Measurements from ENCODE around the gene WDFY4. TPM values are rescaled to one million over a fixed set of nuclear protein-coding genes. Genes with fewer than 3 reads are reported as not detected.

The WDFY4 gene
- total RNA-seq, 1 experiment from 2014 or later, result 0.23 TPM

DNA sequence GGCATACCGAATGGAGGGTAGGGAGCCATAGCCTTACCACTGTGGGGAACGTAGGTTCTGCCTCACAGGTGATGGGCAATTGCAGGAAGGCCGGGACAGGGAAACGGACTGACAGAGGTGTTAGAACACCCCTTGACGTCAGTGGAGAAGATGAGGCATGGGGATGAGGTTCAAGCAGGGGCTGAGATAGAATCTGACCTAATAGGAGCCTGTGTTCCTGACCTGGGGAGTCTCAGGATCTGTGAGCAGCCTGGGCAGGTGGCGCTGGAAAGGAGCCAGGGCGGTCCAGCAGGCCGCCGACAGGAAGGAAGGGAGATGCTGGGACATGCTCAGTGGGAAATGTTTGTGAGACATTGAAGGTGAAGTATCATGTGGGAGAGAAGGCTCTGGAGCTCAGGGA, 109.4 kb downstream of the WDFY4 start:
- DNase-seq (ENCODE audit: low read depth, low spot score) (no peak), ATAC-seq (no peak)
- CTCF ChIA-PET, result no interaction called here
- in situ Hi-C loops (cut with HindIII; ENCODE audit: low pct_unique_long_range_greater_than_20kb, low sequenced_read_pairs) (no loop called here), intact Hi-C loops (cut with micrococcal nuclease; ENCODE audit: unreplicated experiment) (no loop called here)
- Histone ChIP-seq H3K27me3 (ENCODE audit: control insufficient read depth, insufficient read depth, low read length) (peaks cover 27% of the 10 kb centered on the region), H3K36me3 (ENCODE audit: control insufficient read depth, insufficient read depth, low read length) (no peaks in the 10 kb centered on the region), H3K27ac (ENCODE audit: low read length) (no peak overlapping the region), H3K9me3 (ENCODE audit: control insufficient read depth, insufficient read depth, low read depth, low read length) (no peaks in the 10 kb centered on the region), H3K4me1 (ENCODE audit: control insufficient read depth, insufficient read depth, low read length) (no peaks in the 10 kb centered on the region), H3K4me3 (ENCODE audit: low read depth in 2 of 2, low read length in 2 of 2) (no peak overlapping the region)
- POLR2A ChIA-PET, result no interaction called here
- BruUV-seq (replicated peaks), result no TSS peak
- TF ChIP-seq, protein P1, sequence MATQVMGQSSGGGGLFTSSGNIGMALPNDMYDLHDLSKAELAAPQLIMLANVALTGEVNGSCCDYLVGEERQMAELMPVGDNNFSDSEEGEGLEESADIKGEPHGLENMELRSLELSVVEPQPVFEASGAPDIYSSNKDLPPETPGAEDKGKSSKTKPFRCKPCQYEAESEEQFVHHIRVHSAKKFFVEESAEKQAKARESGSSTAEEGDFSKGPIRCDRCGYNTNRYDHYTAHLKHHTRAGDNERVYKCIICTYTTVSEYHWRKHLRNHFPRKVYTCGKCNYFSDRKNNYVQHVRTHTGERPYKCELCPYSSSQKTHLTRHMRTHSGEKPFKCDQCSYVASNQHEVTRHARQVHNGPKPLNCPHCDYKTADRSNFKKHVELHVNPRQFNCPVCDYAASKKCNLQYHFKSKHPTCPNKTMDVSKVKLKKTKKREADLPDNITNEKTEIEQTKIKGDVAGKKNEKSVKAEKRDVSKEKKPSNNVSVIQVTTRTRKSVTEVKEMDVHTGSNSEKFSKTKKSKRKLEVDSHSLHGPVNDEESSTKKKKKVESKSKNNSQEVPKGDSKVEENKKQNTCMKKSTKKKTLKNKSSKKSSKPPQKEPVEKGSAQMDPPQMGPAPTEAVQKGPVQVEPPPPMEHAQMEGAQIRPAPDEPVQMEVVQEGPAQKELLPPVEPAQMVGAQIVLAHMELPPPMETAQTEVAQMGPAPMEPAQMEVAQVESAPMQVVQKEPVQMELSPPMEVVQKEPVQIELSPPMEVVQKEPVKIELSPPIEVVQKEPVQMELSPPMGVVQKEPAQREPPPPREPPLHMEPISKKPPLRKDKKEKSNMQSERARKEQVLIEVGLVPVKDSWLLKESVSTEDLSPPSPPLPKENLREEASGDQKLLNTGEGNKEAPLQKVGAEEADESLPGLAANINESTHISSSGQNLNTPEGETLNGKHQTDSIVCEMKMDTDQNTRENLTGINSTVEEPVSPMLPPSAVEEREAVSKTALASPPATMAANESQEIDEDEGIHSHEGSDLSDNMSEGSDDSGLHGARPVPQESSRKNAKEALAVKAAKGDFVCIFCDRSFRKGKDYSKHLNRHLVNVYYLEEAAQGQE (IDR thresholded peaks at IDR 0.05; ENCODE audit: insufficient read depth in 1 of 2, low read depth in 2 of 2, low read length in 1 of 2), result no peak
- TF ChIP-seq TCF7L2 (IDR thresholded peaks at IDR 0.05; ENCODE audit: low read depth, low read length) (no peak), POLR2AphosphoS5 (IDR thresholded peaks at IDR 0.05; ENCODE audit: low read depth, low read length) (no peak), SIN3A (IDR thresholded peaks at IDR 0.05; ENCODE audit: borderline replicate concordance, insufficient read depth, low read depth, low read length) (no peak)
- TF ChIP-seq, protein P2, sequence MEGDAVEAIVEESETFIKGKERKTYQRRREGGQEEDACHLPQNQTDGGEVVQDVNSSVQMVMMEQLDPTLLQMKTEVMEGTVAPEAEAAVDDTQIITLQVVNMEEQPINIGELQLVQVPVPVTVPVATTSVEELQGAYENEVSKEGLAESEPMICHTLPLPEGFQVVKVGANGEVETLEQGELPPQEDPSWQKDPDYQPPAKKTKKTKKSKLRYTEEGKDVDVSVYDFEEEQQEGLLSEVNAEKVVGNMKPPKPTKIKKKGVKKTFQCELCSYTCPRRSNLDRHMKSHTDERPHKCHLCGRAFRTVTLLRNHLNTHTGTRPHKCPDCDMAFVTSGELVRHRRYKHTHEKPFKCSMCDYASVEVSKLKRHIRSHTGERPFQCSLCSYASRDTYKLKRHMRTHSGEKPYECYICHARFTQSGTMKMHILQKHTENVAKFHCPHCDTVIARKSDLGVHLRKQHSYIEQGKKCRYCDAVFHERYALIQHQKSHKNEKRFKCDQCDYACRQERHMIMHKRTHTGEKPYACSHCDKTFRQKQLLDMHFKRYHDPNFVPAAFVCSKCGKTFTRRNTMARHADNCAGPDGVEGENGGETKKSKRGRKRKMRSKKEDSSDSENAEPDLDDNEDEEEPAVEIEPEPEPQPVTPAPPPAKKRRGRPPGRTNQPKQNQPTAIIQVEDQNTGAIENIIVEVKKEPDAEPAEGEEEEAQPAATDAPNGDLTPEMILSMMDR (IDR thresholded peaks at IDR 0.05), result no peak

DNA sequence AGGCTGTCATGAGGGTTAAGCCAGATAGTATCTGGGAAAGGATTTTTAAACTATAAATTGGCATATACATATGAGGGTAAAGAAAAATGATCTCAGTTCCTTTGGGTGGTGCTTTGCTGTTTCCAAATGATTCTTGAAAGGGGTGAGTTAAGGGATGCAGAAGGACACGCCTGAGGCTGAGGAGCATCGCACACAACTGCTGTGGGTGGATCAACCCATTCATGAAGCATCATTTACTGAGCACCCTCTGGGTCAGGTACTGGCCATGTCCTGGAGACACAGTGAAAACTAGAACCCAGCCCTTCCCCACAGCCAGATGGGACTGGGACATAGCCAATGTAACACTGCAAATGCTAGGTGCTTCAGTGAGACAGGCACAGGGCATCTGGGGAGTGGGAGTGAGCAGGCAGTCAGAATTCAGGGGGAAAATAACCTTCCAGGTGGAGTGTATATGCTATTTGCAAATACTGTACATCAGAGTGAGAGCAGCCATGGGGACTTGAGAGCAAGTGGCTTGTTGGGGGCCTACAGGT, 112.1 kb downstream of the WDFY4 start:
- DNase-seq (ENCODE audit: low read depth, low spot score), result no peak
- TF ChIP-seq, protein P1 (IDR thresholded peaks at IDR 0.05; ENCODE audit: insufficient read depth in 1 of 2, low read depth in 2 of 2, low read length in 1 of 2), result no peak
- TF ChIP-seq TCF7L2 (IDR thresholded peaks at IDR 0.05; ENCODE audit: low read depth, low read length), result no peak
- TF ChIP-seq SIN3A (IDR thresholded peaks at IDR 0.05; ENCODE audit: borderline replicate concordance, insufficient read depth, low read depth, low read length), result no peak
- TF ChIP-seq POLR2AphosphoS5 (IDR thresholded peaks at IDR 0.05; ENCODE audit: low read depth, low read length), result no peak
- TF ChIP-seq, protein P2 (IDR thresholded peaks at IDR 0.05), result no peak
- intact Hi-C loops (cut with micrococcal nuclease; ENCODE audit: unreplicated experiment), result no loop called here
- no peaks in the 10 kb centered on the region for H3K36me3 ChIP-seq (ENCODE audit: control insufficient read depth, insufficient read depth, low read length)
- ChIA-PET CTCF (no interaction called here), POLR2A (no interaction called here)
- no peak overlapping the region for H3K4me3 ChIP-seq (ENCODE audit: low read depth in 2 of 2, low read length in 2 of 2)
- in situ Hi-C loops (cut with HindIII; ENCODE audit: low pct_unique_long_range_greater_than_20kb, low sequenced_read_pairs), result no loop called here
- H3K27me3 ChIP-seq (ENCODE audit: control insufficient read depth, insufficient read depth, low read length), result peaks cover 14% of the 10 kb centered on the region
- no peak overlapping the region for H3K27ac ChIP-seq (ENCODE audit: low read length)
- no peaks in the 10 kb centered on the region for H3K4me1 ChIP-seq (ENCODE audit: control insufficient read depth, insufficient read depth, low read length)
- ATAC-seq, result no peak
- no peaks in the 10 kb centered on the region for H3K9me3 ChIP-seq (ENCODE audit: control insufficient read depth, insufficient read depth, low read depth, low read length)
- no TSS peak for BruUV-seq (replicated peaks)
